Body of pancreas (tissue), 4 donors: ENCODE results near the gene TBC1D14.

Experiments used
- POLR2A ChIP-seq, 3 donors: fragments of 450-650 bp; IDR thresholded peaks; one replicate each; pipeline ENCODE4 v1.6.1; 2016; ENCODE audit warnings: antibody characterized with exemption in 3 of 3, mild to moderate bottlenecking in 2 of 3
- TF ChIP-seq, protein P1 (sequence below), 7 experiments: fragments of 450-650 bp in 4 of 7; fragments of 200-600 bp in 3 of 7; sonication (generic) in 3 of 7; IDR thresholded peaks; one replicate each; pipeline ENCODE4 v1.5.1; 2016 to 2019; ENCODE audit warnings: antibody characterized with exemption in 7 of 7

GRCh38 chr4:6915041-6916005, 5.7 kb downstream of the TBC1D14 start:
- no peak for TF ChIP-seq POLR2A (IDR thresholded peaks at IDR 0.05)
- TF ChIP-seq, protein P1, sequence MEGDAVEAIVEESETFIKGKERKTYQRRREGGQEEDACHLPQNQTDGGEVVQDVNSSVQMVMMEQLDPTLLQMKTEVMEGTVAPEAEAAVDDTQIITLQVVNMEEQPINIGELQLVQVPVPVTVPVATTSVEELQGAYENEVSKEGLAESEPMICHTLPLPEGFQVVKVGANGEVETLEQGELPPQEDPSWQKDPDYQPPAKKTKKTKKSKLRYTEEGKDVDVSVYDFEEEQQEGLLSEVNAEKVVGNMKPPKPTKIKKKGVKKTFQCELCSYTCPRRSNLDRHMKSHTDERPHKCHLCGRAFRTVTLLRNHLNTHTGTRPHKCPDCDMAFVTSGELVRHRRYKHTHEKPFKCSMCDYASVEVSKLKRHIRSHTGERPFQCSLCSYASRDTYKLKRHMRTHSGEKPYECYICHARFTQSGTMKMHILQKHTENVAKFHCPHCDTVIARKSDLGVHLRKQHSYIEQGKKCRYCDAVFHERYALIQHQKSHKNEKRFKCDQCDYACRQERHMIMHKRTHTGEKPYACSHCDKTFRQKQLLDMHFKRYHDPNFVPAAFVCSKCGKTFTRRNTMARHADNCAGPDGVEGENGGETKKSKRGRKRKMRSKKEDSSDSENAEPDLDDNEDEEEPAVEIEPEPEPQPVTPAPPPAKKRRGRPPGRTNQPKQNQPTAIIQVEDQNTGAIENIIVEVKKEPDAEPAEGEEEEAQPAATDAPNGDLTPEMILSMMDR (IDR thresholded peaks at IDR 0.05): no peak
